SU-DHL-6 (cell line): ENCODE data around the gene PKDCC.

Source experiments
- CTCF ChIP-seq: fragments of 200-600 bp; sonication (generic); IDR thresholded peaks from one replicate; pipeline ENCODE4 v1.5.1; 2017; ENCODE audit warnings: antibody characterized with exemption, mild to moderate bottlenecking, low read length, moderate library complexity; ENCODE audit not compliant: insufficient read depth, poor library complexity, severe bottlenecking
- EZH2phosphoT487 ChIP-seq: fragments of 200-600 bp; sonication (generic), shearing (Covaris generic); conservative IDR thresholded peaks from 2 replicates; pipeline ENCODE4 v1.6.1; 2018; ENCODE audit warnings: mild to moderate bottlenecking, antibody characterized with exemption, low read length, moderate library complexity, mixed read lengths

GRCh38 chr2:42085706-42086487 is 38.1 kb downstream of the PKDCC start:
- TF ChIP-seq CTCF (no peak), EZH2phosphoT487 (no peak)
